NCI-H510A treated with DMSO at 0.1 percent for 48 hours (cell line): ENCODE results near the gene ENPP1.
"Not testable (repeated sequence)": the region's sequence is repeated elsewhere in the genome, so short reads cannot be mapped to it uniquely, and the experiment has no call there.

Experiments used
- DNase-seq: peaks from one replicate; lab custom pipeline; 2025; lab: John Stamatoyannopoulos, UW

The ENPP1 gene

DNA sequence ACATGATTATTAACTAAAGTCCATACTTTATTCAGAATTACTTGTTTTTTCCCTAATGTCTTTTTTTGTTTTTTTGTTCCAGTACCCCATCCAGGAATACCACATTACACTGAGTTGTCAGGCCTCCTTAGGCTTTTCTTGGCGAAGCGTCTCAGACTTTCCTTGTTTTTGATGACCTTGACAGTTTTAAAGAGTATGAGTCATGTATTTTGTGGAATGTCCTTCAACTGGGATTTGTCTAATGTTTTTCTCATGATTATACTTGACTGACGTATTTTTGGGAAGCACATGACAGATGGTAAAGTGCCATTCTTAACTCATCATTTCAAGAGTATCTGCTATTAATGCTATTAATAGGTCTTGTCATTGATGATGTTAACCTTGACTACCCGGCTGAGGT, 23.6 kb downstream of the ENPP1 start:
- no peak for DNase-seq

DNA sequence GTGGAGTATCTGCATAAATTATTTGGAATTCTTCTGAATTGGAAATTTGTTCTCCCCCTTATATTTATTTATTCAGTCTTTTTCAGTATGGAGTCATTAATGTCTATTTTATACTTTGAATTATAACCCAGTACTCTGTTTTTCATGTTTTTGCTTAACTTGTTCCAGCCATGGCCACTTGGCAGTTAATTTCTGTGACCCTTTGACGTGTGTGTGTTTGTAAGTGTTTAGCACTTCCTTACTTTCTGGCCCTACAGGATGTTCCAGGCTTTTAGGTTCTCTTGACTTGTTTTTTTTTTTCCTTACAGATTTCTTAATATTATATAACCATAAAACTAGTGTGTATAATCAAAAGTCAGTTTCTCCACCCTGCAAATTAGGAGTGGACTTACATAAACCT, 24.1 kb downstream of the ENPP1 start:
- DNase-seq: no peak

GRCh38 chr6:131832363-131832762, 24.5 kb downstream of the ENPP1 start:
- no peak for DNase-seq

- DNase-seq: no peak
Observed at GRCh38 chr6:131838051-131838450, 30.2 kb downstream of the ENPP1 start.

GRCh38 chr6:131839388-131839787, 31.6 kb downstream of the ENPP1 start:
- no peak for DNase-seq

GRCh38 chr6:131840441-131840840, 32.6 kb downstream of the ENPP1 start:
- no peak for DNase-seq

GRCh38 chr6:131840936-131841583, 33.2 kb downstream of the ENPP1 start:
- DNase-seq: no peak

GRCh38 chr6:131843768-131844167, 35.9 kb downstream of the ENPP1 start:
- DNase-seq: no peak

- no peak for DNase-seq
Observed at GRCh38 chr6:131844243-131844841, 36.5 kb downstream of the ENPP1 start.

- DNase-seq: no peak
Observed at GRCh38 chr6:131846023-131846663, 38.3 kb downstream of the ENPP1 start.

DNA sequence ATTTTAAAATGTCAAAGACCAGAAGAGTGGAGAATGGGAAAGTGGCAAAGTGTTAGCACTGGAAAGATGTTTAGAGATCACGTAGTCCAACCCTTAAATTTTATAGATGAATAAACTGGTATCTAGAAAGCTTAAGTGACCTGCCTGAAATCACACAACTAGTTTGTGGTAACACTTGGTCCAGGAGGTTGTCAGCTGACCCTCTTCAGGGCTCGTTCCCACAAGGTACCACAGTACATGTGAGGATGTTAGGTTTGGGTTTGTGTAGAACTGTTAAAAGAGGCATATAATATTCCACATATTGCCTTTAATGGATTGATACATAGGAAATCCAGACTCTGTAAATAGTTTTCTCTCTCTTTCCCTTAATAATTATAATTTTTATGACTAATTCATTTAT, 39.1 kb downstream of the ENPP1 start:
- DNase-seq: no peak

GRCh38 chr6:131849799-131850198, 42.0 kb downstream of the ENPP1 start:
- DNase-seq: no peak

GRCh38 chr6:131851049-131851769, 43.4 kb downstream of the ENPP1 start:
- no peak for DNase-seq

DNA sequence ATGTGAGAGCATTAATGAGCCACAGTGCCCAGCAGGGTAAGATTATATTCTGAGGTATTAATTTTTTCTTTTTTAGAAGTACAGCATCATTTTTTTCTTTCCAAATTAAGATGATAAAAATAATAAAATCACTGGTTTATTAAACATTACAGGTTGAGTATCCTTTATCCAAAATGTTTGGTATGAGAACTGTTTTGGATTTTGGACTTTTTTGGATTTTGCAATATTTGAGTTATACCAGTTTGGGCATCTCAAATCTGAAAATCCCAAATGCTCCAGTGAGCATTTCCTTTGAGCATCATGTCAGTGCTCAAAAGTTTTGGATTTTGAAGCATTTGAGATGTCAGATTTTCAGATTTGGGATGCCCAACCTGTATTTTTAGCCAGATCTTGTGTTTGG, 44.4 kb downstream of the ENPP1 start:
- no peak for DNase-seq

DNA sequence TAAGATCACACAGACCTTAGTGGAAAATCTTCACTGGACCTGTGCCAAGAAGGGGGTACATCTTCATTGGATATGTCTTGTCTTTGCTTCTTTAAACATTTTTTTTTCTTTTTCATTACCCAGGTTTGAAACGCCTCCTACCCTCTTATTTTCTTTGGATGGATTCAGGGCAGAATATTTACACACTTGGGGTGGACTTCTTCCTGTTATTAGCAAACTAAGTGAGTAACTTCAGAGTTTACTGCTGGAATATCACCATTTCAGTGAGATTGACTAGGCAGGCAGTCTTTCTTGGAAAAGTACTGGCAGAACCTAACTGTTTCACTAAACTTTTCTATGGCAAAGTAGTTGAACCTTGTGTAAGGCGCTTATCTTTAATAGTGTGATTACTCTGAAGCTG, 47.0 kb downstream of the ENPP1 start:
- DNase-seq: no peak

DNA sequence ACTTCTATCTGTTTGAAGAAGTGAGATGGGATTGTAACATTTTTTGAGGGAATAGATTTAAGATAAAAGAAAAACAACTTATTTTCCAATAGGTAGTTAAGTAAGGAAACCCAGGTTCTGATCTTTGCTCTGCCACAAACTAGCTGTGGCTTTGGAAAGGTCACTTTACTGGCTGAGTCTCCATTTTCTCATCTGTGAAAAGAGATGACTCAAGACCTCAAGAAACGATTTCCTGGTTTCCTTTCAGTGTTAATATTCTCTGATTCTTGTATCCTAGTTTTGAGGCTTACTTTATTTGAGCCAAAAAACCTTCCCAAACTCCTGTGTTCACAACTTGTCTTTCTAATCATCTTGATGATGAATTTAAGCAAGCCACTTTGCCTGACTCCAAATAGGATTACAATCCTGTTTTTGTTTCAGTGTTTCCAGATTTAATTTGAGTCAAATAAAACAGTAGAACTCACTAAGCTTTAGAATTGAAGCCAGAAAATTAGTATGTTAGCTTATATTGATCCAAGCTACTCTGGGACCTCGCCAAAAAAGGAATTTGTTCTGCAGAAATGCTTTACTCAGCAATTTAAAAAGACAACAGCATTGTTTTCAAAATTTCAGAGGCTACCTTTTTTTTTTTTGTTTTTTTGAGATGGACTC, 51.1 kb downstream of the ENPP1 start:
- no peak for DNase-seq

DNA sequence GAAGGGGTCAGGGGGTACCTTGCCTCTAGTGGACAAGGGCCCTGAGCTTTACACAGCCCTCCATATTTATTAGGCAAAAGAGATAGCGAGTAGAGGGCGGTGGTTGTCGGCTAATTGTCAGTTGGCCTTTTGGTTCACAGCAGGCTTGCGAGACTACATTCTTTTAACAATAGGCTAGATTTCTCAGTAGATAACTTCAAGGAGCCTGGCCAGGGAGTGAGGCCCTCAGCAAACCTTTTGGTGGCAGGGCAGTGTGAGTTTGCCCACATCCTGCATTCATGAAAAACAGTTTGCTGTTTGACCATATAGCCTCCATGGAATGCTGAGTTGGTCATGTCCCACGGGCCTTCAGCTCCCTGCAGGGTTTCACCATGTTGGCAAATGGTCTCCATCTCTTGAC, 51.8 kb downstream of the ENPP1 start:
- not testable (repeated sequence) for DNase-seq

- DNase-seq: no peak
Observed at GRCh38 chr6:131861381-131861780, 53.6 kb downstream of the ENPP1 start.

- no peak for DNase-seq
Observed at GRCh38 chr6:131862476-131862875, 54.7 kb downstream of the ENPP1 start.

DNA sequence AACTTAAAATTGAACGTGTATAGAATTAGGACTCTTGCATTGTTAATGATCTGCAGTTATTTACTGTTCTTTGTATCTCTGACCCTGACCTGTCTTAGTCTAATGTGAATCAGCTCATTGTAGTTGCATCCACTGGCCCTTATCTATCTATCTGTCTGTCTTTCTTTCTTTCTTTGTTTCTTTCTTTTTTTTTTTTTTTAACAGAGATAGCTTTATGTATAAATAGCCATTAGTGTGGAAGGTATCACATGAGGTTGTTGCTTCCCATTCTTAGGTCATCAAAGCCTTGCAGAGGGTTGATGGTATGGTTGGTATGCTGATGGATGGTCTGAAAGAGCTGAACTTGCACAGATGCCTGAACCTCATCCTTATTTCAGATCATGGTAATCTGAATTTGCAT, 59.9 kb downstream of the ENPP1 start:
- DNase-seq: no peak

DNA sequence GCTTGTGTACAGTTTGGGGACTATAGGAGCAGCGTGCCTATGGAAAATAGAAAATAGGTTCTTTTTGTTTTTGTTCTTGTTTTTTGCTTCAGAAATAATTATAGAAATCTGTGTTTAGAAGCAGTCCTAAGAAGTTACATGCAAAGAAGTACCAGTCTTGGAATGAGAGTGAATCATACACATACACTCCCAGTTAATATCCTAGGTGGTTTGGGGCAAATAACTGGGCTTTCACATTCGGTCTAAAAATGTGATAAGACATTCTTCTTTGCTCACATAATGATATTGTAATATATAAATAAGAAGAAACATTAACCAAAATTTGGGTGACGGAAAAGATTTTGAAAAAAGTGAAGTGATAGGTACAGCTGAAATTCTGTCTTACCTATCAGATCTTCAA, 61.0 kb downstream of the ENPP1 start:
- DNase-seq: no peak

DNA sequence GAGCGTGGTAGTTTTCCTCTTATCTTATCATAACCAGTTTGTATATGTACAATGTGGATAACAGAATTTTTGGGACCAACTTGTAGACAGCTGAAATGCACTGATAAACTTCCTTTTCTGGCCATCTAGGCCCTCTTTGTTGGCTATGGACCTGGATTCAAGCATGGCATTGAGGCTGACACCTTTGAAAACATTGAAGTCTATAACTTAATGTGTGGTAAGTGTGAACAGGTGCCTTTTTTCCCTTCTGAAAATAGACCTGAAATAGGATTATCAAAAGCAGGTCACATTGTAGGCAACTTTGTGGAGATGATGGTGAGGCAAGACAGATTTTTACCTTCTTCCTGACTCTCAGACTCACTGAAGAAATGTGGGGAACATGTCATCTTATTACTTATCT, 67.8 kb downstream of the ENPP1 start:
- DNase-seq: no peak

GRCh38 chr6:131876545-131876944, 68.7 kb downstream of the ENPP1 start:
- DNase-seq: no peak
